Activated CD8-positive, alpha-beta memory T cell treated with anti-CD3 and anti-CD28 coated beads for 4 hours (primary cell): ENCODE data around the gene KRT25.
A peak's percentile ranks its signal among the peaks of the same experiment; 100 is the strongest.

Source experiments
- DNase-seq, 2 donors: peaks; one replicate each; pipeline ENCODE4 v3.0.0-alpha.2; 2020; ENCODE audit warnings: low read depth in 2 of 2

KRT25 gene

GRCh38 chr17:40755231-40755630, at the start of gene KRT25:
Gene KRT25 (minus strand): TSS chr17:40755331. CDS start chr17:40755271, 60 bp downstream.
- DNase-seq: no peak

GRCh38 chr17:40803617-40804082, 48.5 kb upstream of the KRT25 start:
- peak; percentile 48 to 56 for DNase-seq

GRCh38 chr17:40801157-40801556, 46.0 kb upstream of the KRT25 start:
- no peak for DNase-seq

GRCh38 chr17:40800381-40800780, 45.2 kb upstream of the KRT25 start:
- no peak for DNase-seq

- DNase-seq: no peak
These were observed 44.7 kb upstream of the KRT25 start, which contains the start of gene KRT28 for GRCh38 chr17:40799859-40800258. Gene KRT28 (minus strand): TSS chr17:40799959. CDS start chr17:40799893, 66 bp downstream.

- no peak for DNase-seq
These were observed 41.7 kb upstream of the KRT25 start for GRCh38 chr17:40796846-40797245.

GRCh38 chr17:40795019-40795667, 40.0 kb upstream of the KRT25 start:
- DNase-seq: no peak

GRCh38 chr17:40794466-40794865, 39.3 kb upstream of the KRT25 start:
- DNase-seq: no peak

- DNase-seq: no peak
These were observed 38.7 kb upstream of the KRT25 start for GRCh38 chr17:40793832-40794231.

- no peak for DNase-seq
These were observed 36.8 kb upstream of the KRT25 start for GRCh38 chr17:40791787-40792436.

GRCh38 chr17:40791111-40791510, 36.0 kb upstream of the KRT25 start:
- DNase-seq: no peak

GRCh38 chr17:40782450-40782849, 27.3 kb upstream of the KRT25 start, which contains the start of gene KRT27:
Gene KRT27 (minus strand): TSS chr17:40782550. CDS start chr17:40782493, 57 bp downstream.
- DNase-seq: no peak

GRCh38 chr17:40779181-40779909, 24.2 kb upstream of the KRT25 start:
- no peak for DNase-seq

- no peak for DNase-seq
These were observed 23.3 kb upstream of the KRT25 start for GRCh38 chr17:40778461-40778860.

- no peak for DNase-seq
These were observed 22.8 kb upstream of the KRT25 start for GRCh38 chr17:40777971-40778370.

GRCh38 chr17:40777459-40777858, 22.3 kb upstream of the KRT25 start:
- DNase-seq: no peak

GRCh38 chr17:40775945-40776344, 20.8 kb upstream of the KRT25 start:
- DNase-seq: no peak

- DNase-seq: no peak
These were observed 17.0 kb upstream of the KRT25 start, which contains the start of gene KRT26 for GRCh38 chr17:40772101-40772500. Gene KRT26 (minus strand): TSS chr17:40772201. CDS start chr17:40772113, 88 bp downstream.

- DNase-seq: no peak
These were observed 10.5 kb upstream of the KRT25 start for GRCh38 chr17:40765657-40766056.

GRCh38 chr17:40763752-40764151, 8.6 kb upstream of the KRT25 start:
- DNase-seq: no peak

GRCh38 chr17:40760105-40761016, 5.2 kb upstream of the KRT25 start:
- no peak for DNase-seq
